Endothelial cell of umbilical vein (primary cell): ENCODE data around the gene BRD3. TPM values are rescaled to one million over a fixed set of nuclear protein-coding genes. Genes with fewer than 3 reads are reported as not detected.

ENCODE experiments used
- BruUV-seq: library from RNA; stranded (reverse); fragments of 400-500 nt; replicated peaks from 2 replicates; lab custom pipeline; 2021; lab: Mats Ljungman, UMichigan
- CTCF ChIA-PET: fragments of 300-600, 350-600 bp; sonication (Branson Sonifier 250); formaldehyde crosslinking; loops from one replicate; lab custom pipeline; 2021; ENCODE audit warnings: antibody characterized with exemption, inconsistent platforms; lab: Charles Lee
- POLR2A ChIA-PET: fragments of 300-600, 350-600 bp; sonication (Branson Sonifier 250); formaldehyde crosslinking; loops from one replicate; lab custom pipeline; 2021; ENCODE audit warnings: antibody characterized with exemption, inconsistent platforms; lab: Charles Lee
- DNase-seq: peaks from one replicate; pipeline ENCODE4 v3.0.0-alpha.2; 2011; ENCODE audit warnings: low read depth, low spot score
- FAIRE-seq: peaks from 2 replicates; lab custom pipeline; 2011; peaks lifted over from hg19 to GRCh38; lab: Jason Lieb, UNC
- H2AFZ ChIP-seq: 2 replicates; pipeline ENCODE4 v1.6.0; 2012; ENCODE audit warnings: low read depth, low read length, control low read depth, inconsistent platforms
- H3K27ac ChIP-seq: 2 replicates; pipeline ENCODE4 v1.5.1; 2011; ENCODE audit warnings: low read depth, mild to moderate bottlenecking, control low read depth, low read length, moderate library complexity; ENCODE audit not compliant: insufficient read depth
- H3K27me3 ChIP-seq, 2 experiments: 2 replicates each; pipeline versions ENCODE4 v1.6.0 to v1.6.1; 2011; ENCODE audit warnings: low read length in 2 of 2, mixed read lengths in 1 of 2; ENCODE audit not compliant: control insufficient read depth in 2 of 2, insufficient read depth in 2 of 2
- H3K36me3 ChIP-seq, 2 experiments: 2 replicates in 1 of 2; 3 replicates in 1 of 2; pipeline ENCODE4 v1.5.1; 2011; ENCODE audit warnings: low read length in 2 of 2, mild to moderate bottlenecking in 1 of 2, moderate library complexity in 1 of 2; ENCODE audit not compliant: control insufficient read depth in 2 of 2, insufficient read depth in 2 of 2; ENCODE audit errors: extremely low read depth in 1 of 2
- H3K4me1 ChIP-seq: 3 replicates; pipeline ENCODE4 v1.5.1; 2011; ENCODE audit warnings: mild to moderate bottlenecking, low read length; ENCODE audit not compliant: control insufficient read depth, insufficient read depth; ENCODE audit errors: extremely low read depth
- H3K4me2 ChIP-seq: 2 replicates; pipeline ENCODE4 v1.6.1; 2011; ENCODE audit warnings: low read length, control low read depth, mixed read lengths; ENCODE audit not compliant: insufficient read depth
- H3K4me3 ChIP-seq, 3 experiments: fragments of 200-600 bp in 1 of 3; sonication (generic), shearing (Covaris generic) in 1 of 3; replicated peaks in 1 of 3; 2 replicates each; pipeline ENCODE4 v1.5.1; 2011 to 2016; ENCODE audit warnings: control low read depth in 3 of 3, low read length in 3 of 3, mild to moderate bottlenecking in 2 of 3, inconsistent platforms in 1 of 3, low read depth in 1 of 3, moderate library complexity in 1 of 3; ENCODE audit not compliant: insufficient read depth in 1 of 3
- H3K79me2 ChIP-seq: 2 replicates; pipeline ENCODE4 v1.6.0; 2012; ENCODE audit warnings: low read length, inconsistent platforms; ENCODE audit not compliant: control insufficient read depth, insufficient read depth
- H3K9ac ChIP-seq: replicated peaks from 2 replicates; pipeline ENCODE3; 2011; ENCODE audit warnings: low read length, control low read depth; ENCODE audit not compliant: insufficient read depth; ENCODE audit errors: extremely low read depth
- H3K9me1 ChIP-seq: replicated peaks from 3 replicates; pipeline ENCODE4 v1.6.0; 2011; ENCODE audit warnings: mild to moderate bottlenecking, low read length; ENCODE audit not compliant: control insufficient read depth, insufficient read depth; ENCODE audit errors: extremely low read depth
- H3K9me3 ChIP-seq: replicated peaks from 2 replicates; pipeline ENCODE4 v1.5.1; 2012; ENCODE audit warnings: low read length, inconsistent platforms; ENCODE audit not compliant: control insufficient read depth, insufficient read depth
- H4K20me1 ChIP-seq: replicated peaks from 2 replicates; pipeline ENCODE3; 2011; ENCODE audit warnings: mild to moderate bottlenecking, low read length; ENCODE audit not compliant: control insufficient read depth, insufficient read depth; ENCODE audit errors: extremely low read depth
- EZH2 ChIP-seq: IDR thresholded peaks from 2 replicates; pipeline ENCODE4 v1.6.1; 2012; ENCODE audit warnings: borderline replicate concordance, low read depth, mild to moderate bottlenecking, moderate library complexity, low read length, inconsistent platforms; ENCODE audit not compliant: severe bottlenecking
- FOS ChIP-seq: IDR thresholded peaks from 2 replicates; pipeline ENCODE4 v1.6.1; 2011; ENCODE audit warnings: mild to moderate bottlenecking, low read length, moderate library complexity, borderline replicate concordance; ENCODE audit not compliant: insufficient read depth
- GATA2 ChIP-seq: IDR thresholded peaks from 2 replicates; pipeline ENCODE4 v1.7.0; 2011; ENCODE audit warnings: low read depth, mild to moderate bottlenecking, moderate library complexity, mixed read lengths, low read length; ENCODE audit not compliant: insufficient read length, insufficient read depth
- JUN ChIP-seq: IDR thresholded peaks from 2 replicates; pipeline ENCODE4 v1.6.1; 2011; ENCODE audit warnings: borderline replicate concordance, low read depth; ENCODE audit not compliant: insufficient read length, insufficient read depth
- MYC ChIP-seq: IDR thresholded peaks from one replicate; pipeline ENCODE4 v1.6.1; 2011; ENCODE audit warnings: mild to moderate bottlenecking, low read depth, low read length
- POLR2A ChIP-seq: IDR thresholded peaks from 2 replicates; pipeline ENCODE4 v1.6.1; 2012; ENCODE audit warnings: low read depth, mild to moderate bottlenecking, control low read depth, low read length
- POLR2AphosphoS5 ChIP-seq: IDR thresholded peaks from 2 replicates; pipeline ENCODE4 v1.6.1; 2012; ENCODE audit warnings: low read depth, mild to moderate bottlenecking, control low read depth, low read length, moderate library complexity; ENCODE audit not compliant: insufficient read depth
- dilution Hi-C: fragments of 300-500 bp; cut with MboI; formaldehyde crosslinking; loops from one replicate; pipeline ENCODE4 v1.15.0; 2019; ENCODE audit warnings: low sequenced_read_pairs; ENCODE audit not compliant: extremely low pct_ligation_motif_present
- intact Hi-C: fragments of 100-400 bp; cut with micrococcal nuclease; formaldehyde crosslinking; loops from one replicate; pipeline ENCODE4 v1.10.0; 2022
- polyA plus RNA-seq, 4 experiments: library from polyadenylated mRNA; depleted of rRNA in 3 of 4; stranded (reverse) in 3 of 4; unstranded in 1 of 4; fragments of >200 nt; gene quantifications; 2 replicates each; pipeline versions ENCODE4 v1.2.1 to v1.2.3, GENCODE V29; 2011 to 2012; ENCODE audit warnings: missing spikeins in 1 of 4
- total RNA-seq: library from RNA; stranded (reverse); gene quantifications from 2 replicates; pipeline ENCODE4 v1.2.3, GENCODE V29; 2021
- TF ChIP-seq, protein P1 (sequence below): IDR thresholded peaks from 2 replicates; pipeline ENCODE4 v1.6.1; 2011; ENCODE audit not compliant: insufficient read depth, insufficient read length
- TF ChIP-seq, protein P2 (sequence below), 2 donors: IDR thresholded peaks; 1 replicate in 1 of 2; 2 replicates in 1 of 2; pipeline ENCODE4 v1.5.1; 2011; ENCODE audit warnings: low read length in 2 of 2, mild to moderate bottlenecking in 2 of 2, moderate library complexity in 2 of 2, control low read depth in 1 of 2, inconsistent platforms in 1 of 2, low read depth in 1 of 2; ENCODE audit not compliant: insufficient read depth in 1 of 2; ENCODE audit errors: extremely low read depth in 1 of 2

The BRD3 gene
- total and polyA plus RNA-seq, 2 donors (not counting 3 experiments of a cell fraction or from before 2014, with no cell fraction given) = 10.5 to 47.1 TPM

DNA sequence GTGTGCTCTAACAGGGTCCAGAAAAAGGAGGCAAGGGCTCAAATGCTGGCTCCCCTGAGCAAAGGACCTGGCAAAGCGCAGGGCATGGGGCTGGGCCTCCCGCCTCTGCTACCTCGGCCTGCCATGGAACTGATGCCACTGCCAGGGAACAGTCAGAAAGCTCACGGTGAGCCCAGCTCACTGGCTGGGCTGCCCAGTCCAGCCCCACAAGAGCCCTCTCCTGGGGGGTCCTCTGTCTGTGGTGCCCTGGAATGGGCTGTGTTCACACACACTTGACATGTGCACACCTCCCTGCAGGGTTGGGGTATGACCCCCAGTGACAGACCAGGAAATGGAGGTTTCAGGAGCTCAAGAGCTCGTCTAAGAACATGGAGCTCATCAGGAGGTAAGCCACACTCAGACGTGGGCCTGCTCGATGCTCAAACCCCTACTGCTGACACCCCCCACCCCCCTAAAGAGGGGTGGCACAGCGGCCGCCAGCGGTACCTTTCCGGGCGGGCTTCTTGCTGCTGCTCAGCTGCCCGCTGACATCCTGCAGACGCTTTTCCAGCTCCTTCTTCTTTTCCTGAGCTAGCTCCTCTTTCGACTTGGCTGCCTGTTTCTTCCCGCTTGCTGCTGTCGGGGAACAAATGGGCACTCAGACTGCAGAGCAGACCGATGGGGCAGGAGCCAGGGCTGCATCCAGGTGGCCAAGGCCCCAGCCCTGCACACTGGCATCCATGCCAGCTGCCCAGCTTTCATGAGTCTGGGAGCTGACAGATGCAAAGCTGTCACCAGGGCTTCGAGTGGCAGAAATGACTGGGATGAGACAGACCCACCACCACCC is 33.4 kb downstream of the BRD3 start:
- Histone ChIP-seq H3K4me1 (no peaks in the 10 kb centered on the region), H2AFZ (no peak overlapping the region), H3K9me1 (no peaks in the 10 kb centered on the region), H3K27ac (no peak overlapping the region), H3K79me2 (no peaks in the 10 kb centered on the region), H3K9me3 (no peaks in the 10 kb centered on the region), H3K9ac (no peak overlapping the region), H3K27me3 (no peaks in the 10 kb centered on the region), H3K36me3 (peaks cover 12 to 40% of the 10 kb centered on the region in 2 experiments), H4K20me1 (no peaks in the 10 kb centered on the region), H3K4me2 (no peak overlapping the region), H3K4me3 (no peak overlapping the region)
- ChIA-PET POLR2A (no interaction called here), CTCF (no interaction called here)
- dilution Hi-C loops = no loop called here
- TF ChIP-seq JUN = no peak
- TF ChIP-seq FOS = no peak
- TF ChIP-seq, protein P1, sequence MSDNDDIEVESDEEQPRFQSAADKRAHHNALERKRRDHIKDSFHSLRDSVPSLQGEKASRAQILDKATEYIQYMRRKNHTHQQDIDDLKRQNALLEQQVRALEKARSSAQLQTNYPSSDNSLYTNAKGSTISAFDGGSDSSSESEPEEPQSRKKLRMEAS = no peak
- TF ChIP-seq, protein P2, sequence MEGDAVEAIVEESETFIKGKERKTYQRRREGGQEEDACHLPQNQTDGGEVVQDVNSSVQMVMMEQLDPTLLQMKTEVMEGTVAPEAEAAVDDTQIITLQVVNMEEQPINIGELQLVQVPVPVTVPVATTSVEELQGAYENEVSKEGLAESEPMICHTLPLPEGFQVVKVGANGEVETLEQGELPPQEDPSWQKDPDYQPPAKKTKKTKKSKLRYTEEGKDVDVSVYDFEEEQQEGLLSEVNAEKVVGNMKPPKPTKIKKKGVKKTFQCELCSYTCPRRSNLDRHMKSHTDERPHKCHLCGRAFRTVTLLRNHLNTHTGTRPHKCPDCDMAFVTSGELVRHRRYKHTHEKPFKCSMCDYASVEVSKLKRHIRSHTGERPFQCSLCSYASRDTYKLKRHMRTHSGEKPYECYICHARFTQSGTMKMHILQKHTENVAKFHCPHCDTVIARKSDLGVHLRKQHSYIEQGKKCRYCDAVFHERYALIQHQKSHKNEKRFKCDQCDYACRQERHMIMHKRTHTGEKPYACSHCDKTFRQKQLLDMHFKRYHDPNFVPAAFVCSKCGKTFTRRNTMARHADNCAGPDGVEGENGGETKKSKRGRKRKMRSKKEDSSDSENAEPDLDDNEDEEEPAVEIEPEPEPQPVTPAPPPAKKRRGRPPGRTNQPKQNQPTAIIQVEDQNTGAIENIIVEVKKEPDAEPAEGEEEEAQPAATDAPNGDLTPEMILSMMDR (IDR thresholded peaks at IDR 0.05; ENCODE audit: extremely low read depth in 1 of 2, insufficient read depth in 1 of 2, low read depth in 1 of 2, low read length in 2 of 2) = no peak
- no peak for TF ChIP-seq MYC
- no peak for TF ChIP-seq POLR2A
- TF ChIP-seq EZH2 = no peak
- TF ChIP-seq POLR2AphosphoS5 = no peak
- TF ChIP-seq GATA2 = no peak
- no TSS peak for BruUV-seq
- FAIRE-seq = no peak
- intact Hi-C loops = no loop called here
- DNase-seq = no peak
